ENCODE results near the gene SLIT1. TPM values are rescaled to one million over a fixed set of nuclear protein-coding genes. Genes with fewer than 3 reads are reported as not detected.

Gene SLIT1
- total and polyA plus RNA-seq, 2 experiments from 2014 or later, result not detected

DNA sequence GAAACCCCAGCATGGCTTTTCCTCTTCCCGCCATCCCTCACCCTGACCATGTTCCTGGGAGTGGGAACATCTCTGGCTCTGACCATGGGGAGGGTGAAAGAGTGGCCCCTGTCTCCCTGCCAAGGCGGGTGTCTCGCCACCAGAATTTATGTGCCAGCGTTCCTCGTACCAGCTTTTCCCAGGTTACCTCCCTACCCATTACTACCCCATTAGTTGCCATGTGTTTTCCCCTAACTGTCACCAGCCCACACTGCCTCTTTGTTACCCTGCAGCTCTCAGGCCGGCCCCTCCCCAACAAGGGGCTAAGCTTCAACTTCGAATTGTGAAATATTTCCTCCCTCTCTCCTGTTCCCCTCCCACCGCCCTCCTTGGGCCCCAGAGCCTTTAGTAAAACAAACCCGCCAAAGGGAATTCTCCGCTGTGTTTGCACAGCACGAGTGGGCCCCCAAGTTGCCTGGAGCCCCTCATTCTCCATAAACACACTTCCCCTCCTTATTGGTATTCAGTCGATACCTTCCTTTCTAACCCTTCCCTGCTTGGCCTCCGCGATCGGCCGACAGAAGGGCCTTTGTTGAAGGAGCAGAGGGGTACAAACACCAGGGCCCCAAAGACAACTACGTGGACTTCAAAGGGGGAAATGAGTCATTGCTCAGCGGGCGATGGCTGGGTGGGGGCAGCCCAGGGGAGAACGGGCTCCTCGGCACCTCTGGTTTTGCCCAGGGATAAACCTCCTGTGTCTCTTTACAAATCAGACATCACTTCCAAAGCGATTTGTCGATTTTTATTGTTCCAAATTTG is 45.5 kb downstream of the SLIT1 start:
- no peak for DNase-seq
- in situ Hi-C loops (cut with MboI), result no loop called here
- Histone ChIP-seq H3F3A (ENCODE audit: insufficient read depth) (no peaks in the 10 kb centered on the region), H3K4me3 (no peak overlapping the region), H3K4me2 (ENCODE audit: unreplicated experiment) (no peak overlapping the region), H3K4me1 (ENCODE audit: insufficient read depth) (no peaks in the 10 kb centered on the region), H3K27ac (no peak overlapping the region), H4K20me1 (ENCODE audit: insufficient read depth) (no peaks in the 10 kb centered on the region), H2AFZ (no peak overlapping the region), H3K9me3 (ENCODE audit: low read depth) (no peaks in the 10 kb centered on the region), H3K36me3 (ENCODE audit: low read depth) (no peaks in the 10 kb centered on the region), H3K27me3 (replicated peaks; ENCODE audit: insufficient read depth) (peaks cover 27% of the 10 kb centered on the region), H3K9me2 (ENCODE audit: insufficient read depth) (no peaks in the 10 kb centered on the region), H3K9ac (no peak overlapping the region), H3K79me2 (ENCODE audit: insufficient read depth) (no peaks in the 10 kb centered on the region)
- no peak for TF ChIP-seq EZH2 (IDR thresholded peaks at IDR 0.05; ENCODE audit: insufficient read depth, poor library complexity, severe bottlenecking)
- TF ChIP-seq EZH2phosphoT487 (IDR thresholded peaks at IDR 0.05; ENCODE audit: insufficient read depth, low read depth), result no peak
- 48 to 51% methylated on average over 23 of the region's 23 CpGs for WGBS, 2 experiments (ENCODE audit: low coverage in 1 of 2, low lambda C conversion rate in 2 of 2, missing lambda C conversion rate in 2 of 2)

DNA sequence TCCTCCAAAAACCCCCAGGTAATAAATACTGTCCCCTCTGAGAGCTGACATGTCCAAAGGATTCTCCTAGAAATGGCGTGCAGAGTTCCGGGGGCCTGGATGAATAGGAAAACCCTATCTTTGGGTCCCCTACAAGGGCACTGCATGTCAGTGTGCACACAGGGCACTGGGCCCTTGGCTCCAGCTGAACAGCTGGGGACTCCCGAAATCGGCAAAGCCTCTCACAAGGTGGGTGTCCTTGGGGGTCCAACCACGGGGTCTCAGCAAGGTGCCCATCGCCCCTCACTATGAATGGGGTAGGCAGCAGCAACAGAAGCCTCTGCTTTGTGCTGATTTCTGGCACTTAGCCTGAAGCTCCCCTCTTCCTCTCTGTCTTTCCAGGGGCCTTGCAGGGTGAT is 46.1 kb downstream of the SLIT1 start:
- Histone ChIP-seq H3K79me2 (ENCODE audit: insufficient read depth) (no peaks in the 10 kb centered on the region), H3K9ac (no peak overlapping the region), H3K27me3 (replicated peaks; ENCODE audit: insufficient read depth) (peaks cover 27% of the 10 kb centered on the region), H3K9me3 (ENCODE audit: low read depth) (no peaks in the 10 kb centered on the region), H3K4me2 (ENCODE audit: unreplicated experiment) (no peak overlapping the region), H3K4me3 (no peak overlapping the region), H3K36me3 (ENCODE audit: low read depth) (no peaks in the 10 kb centered on the region), H3K27ac (no peak overlapping the region), H4K20me1 (ENCODE audit: insufficient read depth) (no peaks in the 10 kb centered on the region), H3F3A (ENCODE audit: insufficient read depth) (no peaks in the 10 kb centered on the region), H3K9me2 (ENCODE audit: insufficient read depth) (no peaks in the 10 kb centered on the region), H2AFZ (no peak overlapping the region), H3K4me1 (ENCODE audit: insufficient read depth) (no peaks in the 10 kb centered on the region)
- in situ Hi-C loops (cut with MboI), result no loop called here
- no peak for DNase-seq
- 72 to 78% methylated on average over 6 of the region's 6 CpGs for WGBS, 2 experiments (ENCODE audit: low coverage in 1 of 2, low lambda C conversion rate in 2 of 2, missing lambda C conversion rate in 2 of 2)
- TF ChIP-seq EZH2 (IDR thresholded peaks at IDR 0.05; ENCODE audit: insufficient read depth, poor library complexity, severe bottlenecking), result no peak
- no peak for TF ChIP-seq EZH2phosphoT487 (IDR thresholded peaks at IDR 0.05; ENCODE audit: insufficient read depth, low read depth)

DNA sequence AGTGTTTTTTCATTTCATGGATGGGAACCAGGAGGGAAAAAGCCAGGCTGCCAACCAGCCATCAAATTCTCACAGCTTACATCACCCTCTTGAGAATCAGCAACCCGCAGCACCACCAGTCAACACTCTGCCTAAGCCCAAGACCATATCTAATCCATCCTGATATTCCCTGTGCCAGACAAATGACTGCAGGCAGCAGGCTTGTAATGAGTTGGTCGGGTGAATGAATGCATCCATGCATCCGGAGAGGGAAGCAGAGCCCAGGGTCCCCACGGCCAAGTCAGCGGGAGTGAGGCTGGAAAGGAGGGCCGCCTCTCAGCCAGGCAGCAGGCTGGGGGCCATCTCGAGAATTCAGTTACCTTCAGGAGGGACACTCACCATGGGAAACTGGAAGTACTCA is 46.9 kb downstream of the SLIT1 start:
- H3K79me2 ChIP-seq (ENCODE audit: insufficient read depth), result no peaks in the 10 kb centered on the region
- WGBS, 2 experiments (ENCODE audit: low coverage in 1 of 2, low lambda C conversion rate in 2 of 2, missing lambda C conversion rate in 2 of 2), result 58% methylated on average over 7 of the region's 7 CpGs
- no peaks in the 10 kb centered on the region for H3K36me3 ChIP-seq (ENCODE audit: low read depth)
- TF ChIP-seq EZH2phosphoT487 (IDR thresholded peaks at IDR 0.05; ENCODE audit: insufficient read depth, low read depth) (no peak), EZH2 (IDR thresholded peaks at IDR 0.05; ENCODE audit: insufficient read depth, poor library complexity, severe bottlenecking) (no peak)
- no peak overlapping the region for H3K9ac ChIP-seq
- H2AFZ ChIP-seq, result no peak overlapping the region
- no peaks in the 10 kb centered on the region for H4K20me1 ChIP-seq (ENCODE audit: insufficient read depth)
- H3K27ac ChIP-seq, result no peak overlapping the region
- H3K4me2 ChIP-seq (ENCODE audit: unreplicated experiment), result no peak overlapping the region
- H3K27me3 ChIP-seq (replicated peaks; ENCODE audit: insufficient read depth), result peaks cover 27% of the 10 kb centered on the region
- no peaks in the 10 kb centered on the region for H3K9me2 ChIP-seq (ENCODE audit: insufficient read depth)
- in situ Hi-C loops (cut with MboI), result no loop called here
- H3F3A ChIP-seq (ENCODE audit: insufficient read depth), result no peaks in the 10 kb centered on the region
- no peaks in the 10 kb centered on the region for H3K9me3 ChIP-seq (ENCODE audit: low read depth)
- no peaks in the 10 kb centered on the region for H3K4me1 ChIP-seq (ENCODE audit: insufficient read depth)
- no peak for DNase-seq
- no peak overlapping the region for H3K4me3 ChIP-seq

DNA sequence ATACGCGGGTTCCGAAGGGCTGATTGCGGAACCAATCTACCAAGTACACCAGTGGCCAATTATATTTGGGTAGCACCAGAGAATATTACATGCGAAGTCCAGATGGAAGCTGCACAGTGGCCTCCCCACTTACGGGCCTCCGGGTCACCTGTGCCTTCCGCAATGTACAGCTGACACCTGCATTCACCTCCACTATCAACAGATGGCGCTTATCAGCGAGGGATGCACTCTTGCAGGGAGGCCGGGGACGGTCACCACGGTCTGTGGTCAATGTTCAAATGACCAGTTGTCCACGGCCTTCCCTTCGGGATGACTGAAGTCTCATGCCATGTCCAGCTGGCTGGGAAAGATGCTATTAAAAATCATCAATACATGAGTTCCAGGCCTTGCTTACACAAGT is 47.6 kb downstream of the SLIT1 start:
- no peak overlapping the region for H3K4me2 ChIP-seq (ENCODE audit: unreplicated experiment)
- no peaks in the 10 kb centered on the region for H4K20me1 ChIP-seq (ENCODE audit: insufficient read depth)
- H3K4me1 ChIP-seq (ENCODE audit: insufficient read depth), result no peaks in the 10 kb centered on the region
- H3K9me3 ChIP-seq (ENCODE audit: low read depth), result no peaks in the 10 kb centered on the region
- H3K36me3 ChIP-seq (ENCODE audit: low read depth), result no peaks in the 10 kb centered on the region
- no peaks in the 10 kb centered on the region for H3F3A ChIP-seq (ENCODE audit: insufficient read depth)
- no peak overlapping the region for H3K27ac ChIP-seq
- no peak overlapping the region for H3K4me3 ChIP-seq
- H2AFZ ChIP-seq, result no peak overlapping the region
- peaks cover 24% of the 10 kb centered on the region for H3K27me3 ChIP-seq (replicated peaks; ENCODE audit: insufficient read depth)
- 86 to 87% methylated on average over 15 of the region's 15 CpGs for whole genome bisulfite sequencing, 2 experiments (ENCODE audit: low coverage in 1 of 2, low lambda C conversion rate in 2 of 2, missing lambda C conversion rate in 2 of 2)
- no peak for DNase-seq
- H3K9me2 ChIP-seq (ENCODE audit: insufficient read depth), result no peaks in the 10 kb centered on the region
- TF ChIP-seq EZH2 (IDR thresholded peaks at IDR 0.05; ENCODE audit: insufficient read depth, poor library complexity, severe bottlenecking), result no peak
- no peak for TF ChIP-seq EZH2phosphoT487 (IDR thresholded peaks at IDR 0.05; ENCODE audit: insufficient read depth, low read depth)
- in situ Hi-C loops (cut with MboI), result no loop called here
- no peaks in the 10 kb centered on the region for H3K79me2 ChIP-seq (ENCODE audit: insufficient read depth)
- H3K9ac ChIP-seq, result no peak overlapping the region

All from GM23248 (cell line).